Measurements from ENCODE around the gene OSGIN1.

GRCh38 chr16:83980794-83981193, 27.8 kb downstream of the OSGIN1 start:
- no peak for TF ChIP-seq CTCF (IDR thresholded peaks at IDR 0.05)
- no peak for TF ChIP-seq POLR2A (IDR thresholded peaks at IDR 0.05)
